Nephron progenitor cell (in vitro differentiated cells): ENCODE measurements around the gene PFN1.

Source experiments
- DNase-seq: peaks from one replicate; pipeline ENCODE4 v3.0.0; 2021
- H3K27ac Mint-ChIP-seq: 2 replicates; pipeline ENCODE4 v1.8.0; 2021; ENCODE audit warnings: mild to moderate bottlenecking, moderate library complexity, mixed read lengths
- H3K27me3 Mint-ChIP-seq: 2 replicates; pipeline ENCODE4 v1.8.0; 2021; ENCODE audit warnings: mild to moderate bottlenecking, low read depth, mixed read lengths; ENCODE audit not compliant: poor library complexity
- H3K36me3 Mint-ChIP-seq: 2 replicates; pipeline ENCODE4 v1.8.0; 2021; ENCODE audit warnings: low read depth, mixed read lengths
- H3K4me1 Mint-ChIP-seq: 2 replicates; pipeline ENCODE4 v1.8.0; 2021; ENCODE audit warnings: mixed read lengths
- H3K4me3 Mint-ChIP-seq: 2 replicates; pipeline ENCODE4 v1.8.0; 2021; ENCODE audit warnings: mild to moderate bottlenecking, moderate library complexity, mixed read lengths
- H3K9me3 Mint-ChIP-seq: 2 replicates; pipeline ENCODE4 v1.8.0; 2021; ENCODE audit warnings: mild to moderate bottlenecking, moderate library complexity, mixed read lengths
- CTCF ChIP-seq: fragments of 200-600 bp; sonication (generic); IDR thresholded peaks from 2 replicates; pipeline ENCODE4 v1.5.0; 2021; ENCODE audit warnings: antibody characterized with exemption

PFN1 gene

GRCh38 chr17:4899341-4900230, 48.7 kb downstream of the PFN1 start, which contains the start of gene C17orf107:
Gene C17orf107, plus strand, starts transcription at chr17:4899536. Its CDS starts 227 bp downstream, at chr17:4899763.
- Mint-ChIP-seq H3K27ac (peak within 1 kb of the TSS; percentile 80), H3K36me3 (peaks cover 30% of the 10 kb centered on the region), H3K4me1 (peaks cover 50% of the 10 kb centered on the region), H3K9me3 (no peaks in the 10 kb centered on the region), H3K27me3 (peaks cover 16% of the 10 kb centered on the region), H3K4me3 (peak within 1 kb of the TSS; percentile 69)
- no peak for TF ChIP-seq CTCF
- DNase-seq = peak; percentile 65

GRCh38 chr17:4898927-4899326, 49.4 kb downstream of the PFN1 start:
- peaks cover 50% of the 10 kb centered on the region for H3K4me1 Mint-ChIP-seq
- H3K27ac Mint-ChIP-seq = no peak overlapping the region
- peaks cover 35% of the 10 kb centered on the region for H3K36me3 Mint-ChIP-seq
- no peaks in the 10 kb centered on the region for H3K9me3 Mint-ChIP-seq
- no peak for DNase-seq
- no peak overlapping the region for H3K4me3 Mint-ChIP-seq
- peaks cover 12% of the 10 kb centered on the region for H3K27me3 Mint-ChIP-seq
- TF ChIP-seq CTCF = no peak

GRCh38 chr17:4898351-4898750, 50.0 kb downstream of the PFN1 start:
- Mint-ChIP-seq H3K27ac (peak overlapping the region; percentile 80), H3K4me3 (peak overlapping the region; percentile 68), H3K36me3 (peaks cover 35% of the 10 kb centered on the region), H3K4me1 (peaks cover 46% of the 10 kb centered on the region), H3K9me3 (no peaks in the 10 kb centered on the region), H3K27me3 (peaks cover 13% of the 10 kb centered on the region)
- no peak for DNase-seq
- no peak for TF ChIP-seq CTCF

GRCh38 chr17:4897785-4898184, 50.5 kb downstream of the PFN1 start:
- peaks cover 35% of the 10 kb centered on the region for H3K36me3 Mint-ChIP-seq
- no peak for DNase-seq
- peaks cover 16% of the 10 kb centered on the region for H3K27me3 Mint-ChIP-seq
- no peak overlapping the region for H3K27ac Mint-ChIP-seq
- no peak for TF ChIP-seq CTCF
- H3K9me3 Mint-ChIP-seq = no peaks in the 10 kb centered on the region
- H3K4me1 Mint-ChIP-seq = peaks cover 46% of the 10 kb centered on the region
- H3K4me3 Mint-ChIP-seq = peak overlapping the region; percentile 68

GRCh38 chr17:4897198-4897687, 51.1 kb downstream of the PFN1 start:
- H3K27ac Mint-ChIP-seq = peak overlapping the region; percentile 17
- H3K36me3 Mint-ChIP-seq = peaks cover 29% of the 10 kb centered on the region
- DNase-seq = no peak
- no peak overlapping the region for H3K4me3 Mint-ChIP-seq
- H3K4me1 Mint-ChIP-seq = peaks cover 46% of the 10 kb centered on the region
- no peak for TF ChIP-seq CTCF
- peaks cover 12% of the 10 kb centered on the region for H3K27me3 Mint-ChIP-seq
- H3K9me3 Mint-ChIP-seq = no peaks in the 10 kb centered on the region
